HepG2 (cell line): ENCODE results near the gene MVK. TPM values are rescaled to one million over a fixed set of nuclear protein-coding genes. Genes with fewer than 3 reads are reported as not detected.
A peak's percentile ranks its signal among the peaks of the same experiment; 100 is the strongest.

Experiments
- CENPT ChIP-seq: sonication (generic); formaldehyde crosslinking; IDR thresholded peaks from 2 replicates; pipeline ENCODE4 v1.8.0; 2022; ENCODE audit warnings: low read depth, mild to moderate bottlenecking, moderate library complexity, missing genetic modification reagents
- GABPB1 ChIP-seq: IDR thresholded peaks from 2 replicates; pipeline ENCODE4 v1.6.1; 2016; ENCODE audit warnings: mild to moderate bottlenecking, missing genetic modification reagents, moderate library complexity, missing compliant biosample characterization
- ISX ChIP-seq: sonication (generic); formaldehyde crosslinking; conservative IDR thresholded peaks from 2 replicates; pipeline ENCODE4 v1.5.0; 2020; ENCODE audit warnings: missing genetic modification reagents
- KDM2A ChIP-seq: sonication (generic); formaldehyde crosslinking; IDR thresholded peaks from 2 replicates; pipeline ENCODE4 v1.4.0; 2020; ENCODE audit warnings: low read depth, missing genetic modification reagents, borderline replicate concordance
- MNT ChIP-seq: fragments of 450-650 bp; IDR thresholded peaks from 2 replicates; pipeline ENCODE4 v1.6.1; 2016
- RARG ChIP-seq: sonication (generic); formaldehyde crosslinking; IDR thresholded peaks from 2 replicates; pipeline ENCODE4 v1.4.0; 2020; ENCODE audit warnings: low read depth, mild to moderate bottlenecking, missing genetic modification reagents
- SAFB2 ChIP-seq: sonication (generic); formaldehyde crosslinking; IDR thresholded peaks from 2 replicates; pipeline ENCODE4 v1.5.1; 2020; ENCODE audit warnings: missing genetic modification reagents, low read depth, mild to moderate bottlenecking, borderline replicate concordance
- SKIL ChIP-seq: sonication (generic); formaldehyde crosslinking; IDR thresholded peaks from 2 replicates; pipeline ENCODE4 v1.8.0; 2022; ENCODE audit warnings: missing genetic modification reagents, mild to moderate bottlenecking, moderate library complexity, borderline replicate concordance
- SMYD3 ChIP-seq: sonication (generic); formaldehyde crosslinking; IDR thresholded peaks from 2 replicates; pipeline ENCODE4 v1.8.1; 2023; ENCODE audit warnings: mild to moderate bottlenecking, missing genetic modification reagents
- ZKSCAN5 ChIP-seq: sonication (generic); formaldehyde crosslinking; IDR thresholded peaks from 2 replicates; pipeline ENCODE4 v1.5.1; 2020; ENCODE audit warnings: mild to moderate bottlenecking, missing genetic modification reagents
- ZMYM4 ChIP-seq: sonication (generic); formaldehyde crosslinking; IDR thresholded peaks from 2 replicates; pipeline ENCODE4 v1.8.1; 2023; ENCODE audit warnings: mild to moderate bottlenecking, missing genetic modification reagents
- ZNF260 ChIP-seq: sonication (generic); formaldehyde crosslinking; IDR thresholded peaks from 2 replicates; pipeline ENCODE4 v1.4.0; 2020; ENCODE audit warnings: missing genetic modification reagents, low read depth, mild to moderate bottlenecking, borderline replicate concordance
- ZNF318 ChIP-seq: sonication (generic); formaldehyde crosslinking; IDR thresholded peaks from 2 replicates; pipeline ENCODE4 v1.4.0; 2020; ENCODE audit warnings: mild to moderate bottlenecking, missing genetic modification reagents
- ZNF343 ChIP-seq: sonication (generic); formaldehyde crosslinking; IDR thresholded peaks from 2 replicates; pipeline ENCODE4 v1.4.0; 2020; ENCODE audit warnings: mild to moderate bottlenecking, missing genetic modification reagents
- ZNF660 ChIP-seq: sonication (generic); formaldehyde crosslinking; IDR thresholded peaks from 2 replicates; pipeline ENCODE4 v1.5.1; 2020; ENCODE audit warnings: mild to moderate bottlenecking, low read depth, missing genetic modification reagents, borderline replicate concordance
- ZNF766 ChIP-seq: sonication (generic); formaldehyde crosslinking; IDR thresholded peaks from 2 replicates; pipeline ENCODE4 v1.5.0; 2020; ENCODE audit warnings: missing genetic modification reagents, borderline replicate concordance
- polyA plus RNA-seq, 8 experiments: library from polyadenylated mRNA; depleted of rRNA in 3 of 8; stranded (reverse) in 7 of 8; unstranded in 1 of 8; fragments of >200 nt; fragmentation: Illumina TruSeq in 4 of 8; extraction: Trizol in 4 of 8; gene quantifications; 2 replicates each; pipeline versions ENCODE4 v1.2.1 to v1.2.3, GENCODE V29; 2011 to 2016; ENCODE audit warnings: low read depth in 4 of 8, missing spikeins in 1 of 8, mixed read lengths in 1 of 8; ENCODE audit not compliant: insufficient read depth in 1 of 8
- total RNA-seq, 5 experiments: library from RNA; depleted of rRNA; stranded (reverse); fragments of >200 nt; fragmentation: Illumina TruSeq; extraction: Trizol; gene quantifications; 2 replicates each; pipeline ENCODE4 v1.2.3, GENCODE V29; 2016; ENCODE audit warnings: low read depth in 1 of 5

The MVK gene
- total and polyA plus RNA-seq, 2 of the 13 experiments (the other 11 are each of a cell fraction or from before 2014, with no cell fraction given): 11.6 to 66.9 TPM

GRCh38 chr12:109573029-109573913 is at the start of gene MVK, which contains the start of gene MMAB (continued):
- TF ChIP-seq MNT (peak; percentile 83), SKIL (CRISPR knock-in tag) (no peak), KDM2A (CRISPR knock-in tag) (peak; percentile 89), ISX (CRISPR knock-in tag) (no peak), ZNF766 (CRISPR knock-in tag) (no peak), ZKSCAN5 (CRISPR knock-in tag) (peak; percentile 59; the same call in 1 of the 2 replicates), ZNF343 (CRISPR knock-in tag) (peak; percentile 47; the same call in 1 of the 2 replicates), ZMYM4 (CRISPR knock-in tag) (peak; percentile 84), ZNF318 (CRISPR knock-in tag) (peak; percentile 77; the same call in 1 of the 2 replicates), RARG (no peak), SAFB2 (CRISPR knock-in tag) (peak; percentile 55; the same call in 1 of the 2 replicates), ZNF660 (CRISPR knock-in tag) (peak; percentile 80; the same call in 1 of the 2 replicates), GABPB1 (CRISPR knock-in tag) (peak; percentile 86), CENPT (CRISPR knock-in tag) (peak; percentile 92), ZNF260 (CRISPR knock-in tag) (no peak), SMYD3 (CRISPR knock-in tag) (peak; percentile 76; the same call in 1 of the 2 replicates)
